ENCODE data around the gene DENND1C.

DNA sequence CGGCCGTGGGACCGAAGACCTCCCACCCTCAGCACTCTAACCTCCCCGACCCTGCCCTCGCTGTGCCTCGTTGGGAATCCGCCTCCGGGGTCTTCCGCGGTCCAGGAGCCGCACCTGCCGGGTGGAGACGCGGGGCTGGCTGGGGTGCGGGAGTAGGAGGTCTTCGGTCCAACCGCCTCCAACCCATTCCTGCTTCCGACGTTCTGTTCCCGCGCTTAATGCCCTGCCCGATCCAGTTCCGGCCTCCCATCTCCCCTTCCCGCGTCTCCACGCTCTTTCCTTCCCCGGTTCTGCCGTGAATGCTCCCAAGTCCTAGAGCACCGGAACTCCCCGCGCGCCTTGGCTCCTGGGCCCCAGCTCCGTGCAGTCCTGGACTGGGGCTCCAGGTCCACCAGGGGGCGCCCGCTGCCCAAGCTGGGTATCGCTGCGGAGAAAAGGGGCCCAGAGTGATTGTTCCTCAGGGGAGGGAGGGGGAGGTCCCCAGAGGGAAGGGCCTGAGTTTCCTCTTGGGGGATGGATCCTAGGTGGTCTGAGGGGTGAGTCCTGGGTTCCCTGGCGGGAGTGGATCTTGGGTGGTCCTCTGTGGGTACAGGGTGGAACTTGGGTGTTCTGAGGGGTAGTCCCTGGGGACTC is 35.2 kb upstream of the DENND1C start:
- TF ChIP-seq, protein P1, sequence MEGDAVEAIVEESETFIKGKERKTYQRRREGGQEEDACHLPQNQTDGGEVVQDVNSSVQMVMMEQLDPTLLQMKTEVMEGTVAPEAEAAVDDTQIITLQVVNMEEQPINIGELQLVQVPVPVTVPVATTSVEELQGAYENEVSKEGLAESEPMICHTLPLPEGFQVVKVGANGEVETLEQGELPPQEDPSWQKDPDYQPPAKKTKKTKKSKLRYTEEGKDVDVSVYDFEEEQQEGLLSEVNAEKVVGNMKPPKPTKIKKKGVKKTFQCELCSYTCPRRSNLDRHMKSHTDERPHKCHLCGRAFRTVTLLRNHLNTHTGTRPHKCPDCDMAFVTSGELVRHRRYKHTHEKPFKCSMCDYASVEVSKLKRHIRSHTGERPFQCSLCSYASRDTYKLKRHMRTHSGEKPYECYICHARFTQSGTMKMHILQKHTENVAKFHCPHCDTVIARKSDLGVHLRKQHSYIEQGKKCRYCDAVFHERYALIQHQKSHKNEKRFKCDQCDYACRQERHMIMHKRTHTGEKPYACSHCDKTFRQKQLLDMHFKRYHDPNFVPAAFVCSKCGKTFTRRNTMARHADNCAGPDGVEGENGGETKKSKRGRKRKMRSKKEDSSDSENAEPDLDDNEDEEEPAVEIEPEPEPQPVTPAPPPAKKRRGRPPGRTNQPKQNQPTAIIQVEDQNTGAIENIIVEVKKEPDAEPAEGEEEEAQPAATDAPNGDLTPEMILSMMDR (IDR thresholded peaks at IDR 0.05 in 4 of 5, conservative IDR thresholded peaks at IDR 0.05 in 1 of 5): peak; percentile 74 to 97 (median 94)
- no peak for TF ChIP-seq POLR2A (IDR thresholded peaks at IDR 0.05)

Data from gastrocnemius medialis (tissue), 4 donors.